ENCODE measurements around the gene NOC4L. TPM values are rescaled to one million over a fixed set of nuclear protein-coding genes. Genes with fewer than 3 reads are reported as not detected.
A peak's percentile ranks its signal among the peaks of the same experiment; 100 is the strongest.

NOC4L gene
- total RNA-seq, 3 donors from 2014 or later: 85.3 to 92.5 (median 89.0) TPM

DNA sequence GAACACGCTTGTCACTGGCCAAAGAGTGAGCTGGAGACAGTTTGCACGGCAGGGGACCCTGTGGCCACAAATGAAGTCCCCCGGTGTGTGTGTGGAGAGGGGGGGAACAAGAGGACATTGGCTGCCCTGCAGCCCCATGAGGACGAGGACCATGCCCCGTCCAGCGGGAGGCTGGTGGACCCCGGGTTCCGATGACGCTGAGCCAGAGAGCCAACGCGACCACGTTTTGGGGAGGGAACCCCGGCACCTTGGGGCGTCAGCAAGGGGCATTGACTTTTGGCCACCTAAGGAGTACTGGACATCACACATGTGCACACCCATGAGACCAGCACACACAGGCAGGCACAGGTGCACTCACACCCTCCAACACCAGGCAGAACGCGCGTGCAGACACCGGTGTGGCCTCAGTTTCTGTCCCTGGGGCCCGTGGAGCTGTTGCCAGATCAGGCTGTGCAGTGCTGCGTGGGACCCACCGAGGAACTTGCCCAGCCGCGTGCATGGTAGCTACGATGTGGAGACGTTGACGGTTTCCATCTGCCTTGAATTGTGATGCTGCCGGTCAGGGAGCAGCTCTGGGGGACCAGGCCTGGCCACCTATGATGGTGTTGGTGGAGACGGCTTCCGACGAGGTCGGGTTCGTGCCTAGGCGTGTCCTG is 26.5 kb downstream of the NOC4L start:
- no peak overlapping the region for H3K4me3 Mint-ChIP-seq
- ATAC-seq (no peak), DNase-seq (no peak)
- no peaks in the 10 kb centered on the region for H3K9me3 Mint-ChIP-seq
- no peaks in the 10 kb centered on the region for H3K36me3 Mint-ChIP-seq (ENCODE audit: insufficient read depth)
- peaks cover 7% of the 10 kb centered on the region for H3K27me3 Mint-ChIP-seq (ENCODE audit: low read depth)
- H3K4me1 Mint-ChIP-seq (ENCODE audit: low read depth): peaks cover 23% of the 10 kb centered on the region

DNA sequence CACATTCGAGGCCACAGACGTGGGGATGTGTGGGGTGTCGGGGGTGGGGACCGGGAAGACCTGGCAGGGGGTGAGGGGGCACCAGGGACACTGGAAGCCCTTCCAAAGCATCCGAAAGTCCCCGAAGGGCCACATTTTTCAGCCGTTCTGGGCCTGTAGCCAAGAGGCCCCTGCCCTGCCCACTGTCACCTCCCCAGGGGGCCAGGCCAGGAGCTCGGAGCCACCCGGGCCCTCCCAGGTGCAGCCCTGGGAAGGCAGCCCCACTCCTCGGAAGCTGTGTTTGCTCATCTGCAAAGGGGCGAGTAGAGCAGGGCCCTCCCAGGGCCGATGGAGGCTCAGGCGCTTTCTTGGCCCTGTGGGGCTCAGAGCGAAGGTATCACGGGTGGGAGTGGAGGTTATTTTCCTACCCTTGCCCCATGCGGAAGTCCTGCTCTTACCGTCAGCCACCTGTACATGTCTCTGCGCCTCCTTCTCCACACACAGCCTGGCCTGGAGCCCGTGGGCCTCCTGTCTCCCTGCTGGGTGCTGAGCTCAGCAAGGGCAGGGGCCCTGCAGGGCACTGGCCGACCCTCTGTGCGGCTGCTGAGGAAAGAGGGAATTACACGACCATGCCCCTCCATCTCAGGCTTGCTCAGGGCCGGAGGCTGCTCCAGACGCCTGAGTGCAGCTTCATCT is 27.2 kb downstream of the NOC4L start:
- H3K27me3 Mint-ChIP-seq (ENCODE audit: low read depth): peaks cover 7% of the 10 kb centered on the region
- ATAC-seq: no peak
- no peaks in the 10 kb centered on the region for H3K36me3 Mint-ChIP-seq (ENCODE audit: insufficient read depth)
- no peak for DNase-seq
- no peak overlapping the region for H3K4me3 Mint-ChIP-seq
- H3K4me1 Mint-ChIP-seq (ENCODE audit: low read depth): peaks cover 23% of the 10 kb centered on the region
- no peaks in the 10 kb centered on the region for H3K9me3 Mint-ChIP-seq

DNA sequence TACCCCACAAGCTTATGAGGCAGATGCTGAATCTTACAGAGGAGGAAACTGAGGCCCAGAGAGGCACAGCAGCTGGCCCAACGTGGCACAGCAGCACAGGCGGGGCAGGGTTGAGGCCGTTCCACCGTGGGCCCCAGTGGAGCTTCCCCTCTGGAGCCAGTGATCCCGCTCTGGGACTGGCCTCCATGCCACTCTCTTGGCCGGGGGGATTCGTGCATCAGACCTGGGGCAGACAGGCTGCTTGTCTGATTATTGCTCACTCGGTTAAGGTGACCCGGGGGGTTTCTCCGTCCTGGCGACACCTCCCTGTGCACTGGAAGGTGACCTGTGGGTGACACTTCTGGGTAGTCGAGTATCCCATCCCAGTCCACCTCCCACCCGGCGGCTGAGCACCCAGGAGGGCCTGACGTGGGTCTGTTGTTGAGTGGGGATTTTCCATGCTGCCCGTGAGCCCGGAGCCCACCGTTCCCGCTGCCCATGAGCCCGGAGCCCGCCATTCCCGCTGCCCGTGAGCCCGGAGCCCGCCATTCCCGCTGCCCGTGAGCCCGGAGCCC is 27.8 kb downstream of the NOC4L start:
- Mint-ChIP-seq H3K4me3 (no peak overlapping the region), H3K36me3 (ENCODE audit: insufficient read depth) (no peaks in the 10 kb centered on the region), H3K4me1 (ENCODE audit: low read depth) (peaks cover 23% of the 10 kb centered on the region), H3K9me3 (no peaks in the 10 kb centered on the region), H3K27me3 (ENCODE audit: low read depth) (peaks cover 7% of the 10 kb centered on the region)
- no peak for ATAC-seq
- no peak for DNase-seq

DNA sequence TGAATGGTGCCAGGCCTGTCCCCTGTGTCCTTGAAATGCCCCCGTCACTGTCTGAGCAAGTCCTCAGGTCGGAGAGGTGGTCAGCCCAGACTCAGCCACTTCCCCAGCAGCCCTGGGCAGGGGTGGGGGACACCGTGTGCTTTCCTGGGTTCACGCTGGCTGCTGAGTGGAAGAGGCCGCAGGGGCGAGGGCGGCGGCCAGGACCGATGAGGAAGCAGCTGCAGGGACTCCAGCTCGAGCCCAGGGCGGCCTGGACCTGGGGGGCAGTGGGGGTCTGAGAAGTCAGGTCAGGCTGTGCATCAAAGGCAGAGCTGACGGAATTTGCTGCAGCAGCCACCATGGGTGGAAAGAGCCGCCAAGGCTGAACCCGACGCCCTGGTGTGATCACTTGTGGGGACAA is 28.4 kb downstream of the NOC4L start:
- DNase-seq (no peak), ATAC-seq (no peak)
- peaks cover 7% of the 10 kb centered on the region for H3K27me3 Mint-ChIP-seq (ENCODE audit: low read depth)
- H3K9me3 Mint-ChIP-seq: no peaks in the 10 kb centered on the region
- no peak overlapping the region for H3K4me3 Mint-ChIP-seq
- no peaks in the 10 kb centered on the region for H3K36me3 Mint-ChIP-seq (ENCODE audit: insufficient read depth)
- peaks cover 22% of the 10 kb centered on the region for H3K4me1 Mint-ChIP-seq (ENCODE audit: low read depth)

DNA sequence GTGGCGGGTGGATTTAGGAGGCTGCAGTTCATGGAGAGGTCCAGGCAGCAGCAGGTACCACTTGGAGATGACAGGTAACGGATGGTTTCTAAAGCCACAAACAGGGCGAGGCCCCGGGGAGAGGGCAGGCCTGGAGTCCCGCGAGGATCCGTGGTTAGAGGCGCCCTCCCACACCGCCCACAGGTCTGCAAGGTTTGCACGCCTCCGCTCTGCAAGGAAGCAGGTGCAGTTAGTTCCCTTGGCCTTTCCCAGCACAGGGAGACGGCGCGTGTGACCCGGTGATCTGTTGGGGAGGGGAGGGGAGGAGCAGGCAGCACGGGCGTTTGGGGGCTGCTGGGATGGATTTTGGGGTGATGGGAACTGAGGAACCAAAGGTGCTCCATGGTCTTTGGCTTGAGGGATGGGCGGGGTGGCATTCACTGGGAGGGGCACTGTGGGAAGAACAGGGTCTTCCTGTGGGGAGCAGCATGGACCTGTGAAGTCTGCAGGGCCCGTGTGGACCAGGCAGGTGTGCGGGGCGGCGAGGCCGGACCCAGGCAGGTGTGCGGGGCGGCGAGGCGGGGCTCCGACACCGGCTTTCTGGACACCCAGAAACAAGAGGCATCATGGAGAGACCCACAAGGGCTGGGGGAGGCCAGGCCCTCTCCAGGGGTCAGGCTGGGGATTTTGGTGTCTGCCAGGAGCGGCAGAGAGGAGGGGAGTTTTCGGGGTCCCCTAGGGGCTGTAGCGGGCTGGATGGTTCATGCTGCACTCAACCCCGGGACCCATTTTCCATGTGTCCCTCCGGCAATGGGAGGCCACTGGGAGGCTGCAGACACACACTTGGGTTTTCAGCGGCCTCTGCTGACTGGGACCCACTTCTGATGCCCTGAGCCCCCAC is 29.1 kb downstream of the NOC4L start:
- DNase-seq (no peak), ATAC-seq (no peak)
- Mint-ChIP-seq H3K4me1 (ENCODE audit: low read depth) (peaks cover 21% of the 10 kb centered on the region), H3K36me3 (ENCODE audit: insufficient read depth) (no peaks in the 10 kb centered on the region), H3K27me3 (ENCODE audit: low read depth) (peaks cover 7% of the 10 kb centered on the region), H3K9me3 (no peaks in the 10 kb centered on the region), H3K4me3 (peak overlapping the region; percentile 24)

DNA sequence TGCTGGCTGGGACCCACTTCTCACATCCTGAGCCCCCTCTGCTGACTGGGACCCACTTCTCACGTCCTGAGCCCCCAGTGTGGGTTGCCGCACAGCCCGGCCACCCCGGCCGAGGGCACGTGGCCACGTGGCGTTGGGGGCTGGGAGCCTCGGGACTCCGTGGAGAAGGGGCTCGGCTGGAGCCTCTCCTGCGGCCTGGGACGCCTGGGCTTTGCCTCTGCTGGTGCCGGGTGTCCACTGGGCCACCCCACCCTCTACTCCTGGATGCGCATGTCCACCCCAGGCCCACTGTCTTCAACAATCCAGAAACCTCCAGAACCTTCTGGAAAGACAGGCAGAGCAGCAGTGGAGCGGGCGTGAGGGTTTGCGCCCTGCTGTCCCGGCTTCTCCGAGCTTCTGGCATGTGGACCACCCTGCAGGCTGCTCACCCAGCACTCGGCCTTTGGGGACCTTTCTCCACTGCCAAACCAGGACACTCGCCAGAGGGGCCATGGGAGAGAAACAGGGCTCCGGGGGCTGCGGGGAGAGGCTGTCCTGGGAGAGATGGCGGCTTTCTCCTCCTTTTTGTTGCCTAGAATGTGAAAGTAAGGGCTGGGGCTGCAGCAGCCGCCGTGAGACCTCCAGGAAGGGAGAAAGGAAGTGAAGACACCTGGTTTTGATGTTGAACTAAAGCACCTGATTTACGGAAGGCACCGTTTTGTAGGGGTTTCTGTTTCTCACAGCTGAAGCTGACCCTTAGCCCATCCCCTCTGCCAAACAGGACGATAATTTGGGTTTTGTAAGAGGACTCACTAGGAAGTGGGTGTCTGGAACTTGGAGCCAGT is 30.0 kb downstream of the NOC4L start:
- Mint-ChIP-seq H3K9me3 (no peaks in the 10 kb centered on the region), H3K27me3 (ENCODE audit: low read depth) (peaks cover 7% of the 10 kb centered on the region), H3K4me3 (no peak overlapping the region), H3K36me3 (ENCODE audit: insufficient read depth) (no peaks in the 10 kb centered on the region), H3K4me1 (ENCODE audit: low read depth) (peaks cover 29% of the 10 kb centered on the region)
- no peak for ATAC-seq
- no peak for DNase-seq

DNA sequence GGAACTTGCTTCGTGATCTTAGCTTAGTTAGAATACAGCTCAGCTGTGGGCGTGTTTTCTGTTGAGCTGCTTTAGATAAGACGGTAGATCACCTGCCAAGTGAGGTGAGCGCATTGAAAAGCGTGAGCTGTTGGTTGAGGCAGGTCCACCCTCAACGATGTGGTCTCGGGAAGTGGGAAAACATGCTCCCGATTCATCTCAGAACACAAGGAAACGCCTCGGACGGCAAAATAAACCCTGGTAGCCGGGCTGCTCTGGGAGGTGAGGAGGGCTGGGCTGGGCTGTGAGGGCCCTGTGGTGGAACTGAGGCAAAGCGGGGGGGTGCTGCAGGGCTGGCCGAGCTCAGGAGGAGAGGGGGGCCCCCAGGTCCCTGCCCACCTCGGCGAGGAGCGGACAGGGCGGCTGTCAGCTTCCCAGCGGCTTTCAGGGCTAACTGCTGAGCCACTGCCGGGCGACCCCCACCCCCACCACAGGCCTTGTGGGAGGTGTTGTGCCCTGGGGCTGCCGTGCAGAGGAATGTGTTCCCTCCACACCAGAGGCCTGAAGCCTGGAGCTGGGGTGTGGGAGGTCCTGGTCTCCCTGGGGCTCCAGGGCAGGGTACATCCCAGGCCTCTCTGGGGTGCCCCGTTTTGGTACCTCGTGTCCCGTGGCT is 30.7 kb downstream of the NOC4L start:
- Mint-ChIP-seq H3K27me3 (ENCODE audit: low read depth) (peaks cover 7% of the 10 kb centered on the region), H3K4me3 (no peak overlapping the region), H3K36me3 (ENCODE audit: insufficient read depth) (no peaks in the 10 kb centered on the region), H3K9me3 (no peaks in the 10 kb centered on the region), H3K4me1 (ENCODE audit: low read depth) (peaks cover 35% of the 10 kb centered on the region)
- ATAC-seq: no peak
- no peak for DNase-seq

DNA sequence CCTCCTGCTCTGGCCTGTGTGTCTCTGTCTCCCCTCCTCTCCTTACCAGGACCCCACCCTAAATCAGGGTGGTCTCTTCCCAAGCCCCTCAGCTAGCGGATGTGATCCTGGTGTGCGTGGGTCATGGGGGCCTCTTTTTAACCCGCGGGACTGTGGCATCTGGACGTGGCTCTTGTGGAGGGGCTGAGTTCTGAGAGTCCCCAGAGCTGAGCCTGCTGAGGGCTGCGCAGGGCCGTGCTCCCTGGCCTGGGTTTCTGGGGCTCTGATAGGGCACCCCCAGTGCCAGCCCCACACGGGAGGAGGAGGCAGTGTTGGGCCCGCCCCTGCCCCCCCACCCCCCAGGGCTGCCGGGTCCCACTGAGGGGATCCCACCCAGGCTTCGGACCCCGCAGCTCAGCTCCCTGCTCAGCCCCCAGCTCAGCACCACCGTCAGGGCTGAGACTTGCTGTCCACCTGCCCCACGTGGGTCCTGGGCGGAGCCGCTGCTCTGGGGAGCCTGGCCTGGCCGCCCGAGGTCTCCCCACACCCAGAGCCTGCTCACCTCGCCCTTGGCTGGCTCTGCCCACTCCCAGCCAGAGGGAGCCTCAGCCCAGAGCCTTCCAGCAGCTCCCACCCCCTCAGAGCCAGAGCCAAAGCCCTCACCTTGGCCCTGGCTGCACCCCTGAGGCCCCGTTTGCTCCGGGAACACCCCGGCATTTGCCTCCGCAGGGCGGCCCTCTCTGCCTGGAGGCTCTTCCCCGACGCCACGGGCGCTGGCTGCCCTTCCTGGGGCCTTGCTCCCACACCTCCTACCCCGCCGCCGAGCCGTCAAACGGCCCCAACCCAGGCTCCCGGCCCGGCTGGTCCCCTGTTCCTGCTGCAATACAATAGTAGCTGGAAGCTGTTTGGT is 31.5 kb downstream of the NOC4L start:
- Mint-ChIP-seq H3K36me3 (ENCODE audit: insufficient read depth) (no peaks in the 10 kb centered on the region), H3K4me3 (no peak overlapping the region), H3K9me3 (no peaks in the 10 kb centered on the region), H3K27me3 (ENCODE audit: low read depth) (peaks cover 7% of the 10 kb centered on the region), H3K4me1 (ENCODE audit: low read depth) (peaks cover 38% of the 10 kb centered on the region)
- ATAC-seq (no peak), DNase-seq (no peak)

DNA sequence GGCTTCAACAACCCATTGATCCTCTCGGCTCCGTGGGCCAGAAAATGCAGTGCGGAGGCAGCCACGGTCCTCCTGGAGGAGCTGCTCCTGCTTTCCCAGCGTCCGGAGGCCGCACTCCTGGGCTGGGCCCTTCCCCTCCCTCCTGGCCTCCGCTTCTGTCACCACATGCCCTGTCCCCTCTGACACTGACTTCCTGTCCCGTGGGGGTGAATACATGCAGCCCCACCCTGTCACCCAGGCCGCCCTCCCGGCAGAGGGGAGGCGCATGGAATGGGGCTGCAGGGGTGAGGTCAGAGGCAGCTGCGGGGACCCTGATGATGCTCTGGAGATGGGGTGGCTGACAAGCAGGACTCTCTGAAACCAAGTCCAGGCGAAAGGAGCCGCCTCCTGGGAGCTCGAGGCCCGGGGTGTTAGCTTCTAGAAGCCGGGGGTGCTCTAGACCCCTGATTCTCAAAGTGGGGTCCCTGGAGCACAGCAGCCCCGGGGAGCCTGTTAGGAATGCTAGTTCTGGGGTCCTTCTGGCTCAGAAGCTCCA is 32.2 kb downstream of the NOC4L start:
- DNase-seq: no peak
- ATAC-seq: no peak
- Mint-ChIP-seq H3K4me1 (ENCODE audit: low read depth) (peaks cover 38% of the 10 kb centered on the region), H3K27me3 (ENCODE audit: low read depth) (peaks cover 7% of the 10 kb centered on the region), H3K4me3 (no peak overlapping the region), H3K36me3 (ENCODE audit: insufficient read depth) (no peaks in the 10 kb centered on the region), H3K9me3 (no peaks in the 10 kb centered on the region)

DNA sequence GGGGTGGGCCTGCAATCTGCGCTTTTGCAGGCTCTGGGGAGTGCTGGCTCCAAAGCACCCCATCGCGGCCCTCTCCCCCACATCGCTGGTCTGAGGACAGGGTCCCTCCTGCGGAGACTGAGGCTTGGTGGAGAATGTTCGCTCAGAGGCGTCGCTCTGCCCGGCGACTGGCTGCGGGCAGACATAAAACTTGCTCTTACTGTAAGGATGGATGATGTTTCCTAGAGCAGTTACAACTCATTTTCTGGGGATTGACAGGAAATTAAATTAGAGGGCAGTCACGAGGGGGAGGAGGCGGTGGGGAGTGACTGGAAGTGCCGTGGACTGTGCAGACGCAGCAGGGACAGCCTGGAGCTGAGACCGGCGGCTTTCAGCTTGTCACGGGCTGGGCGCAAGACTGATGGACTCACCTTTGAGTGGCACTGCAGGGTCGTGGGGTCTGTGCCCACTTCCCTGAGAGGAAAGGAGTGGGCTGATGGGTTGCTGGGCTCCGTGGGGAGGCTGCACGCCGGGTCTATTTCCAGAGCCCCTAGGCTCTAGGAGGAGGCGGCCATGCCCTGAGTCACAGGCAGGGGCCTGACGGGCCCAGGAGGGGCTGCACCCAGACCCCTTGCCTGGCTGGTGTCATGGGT is 32.8 kb downstream of the NOC4L start:
- ATAC-seq (no peak), DNase-seq (no peak)
- no peaks in the 10 kb centered on the region for H3K9me3 Mint-ChIP-seq
- H3K4me1 Mint-ChIP-seq (ENCODE audit: low read depth): peaks cover 38% of the 10 kb centered on the region
- H3K36me3 Mint-ChIP-seq (ENCODE audit: insufficient read depth): no peaks in the 10 kb centered on the region
- H3K4me3 Mint-ChIP-seq: no peak overlapping the region
- H3K27me3 Mint-ChIP-seq (ENCODE audit: low read depth): peaks cover 7% of the 10 kb centered on the region

DNA sequence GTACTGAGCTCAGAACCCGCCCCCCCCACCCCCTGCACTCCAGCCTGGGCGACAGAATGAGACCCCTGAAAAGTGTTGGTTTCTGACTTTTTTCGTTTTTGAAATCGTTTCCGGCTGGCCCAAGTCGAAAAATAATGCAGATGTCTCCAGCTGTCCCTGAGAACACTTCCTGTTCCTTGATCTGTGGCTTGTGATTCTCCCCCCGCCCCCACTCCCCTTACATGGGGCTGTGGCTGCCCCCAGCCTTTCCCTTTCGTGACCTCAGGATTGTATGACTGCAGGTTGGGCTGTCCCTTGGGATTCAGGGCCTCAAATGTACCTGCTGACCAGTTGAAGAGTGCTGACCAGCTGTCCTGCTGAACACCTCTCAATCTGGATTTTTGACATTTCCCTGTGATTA is 34.1 kb downstream of the NOC4L start:
- DNase-seq (no peak), ATAC-seq (no peak)
- H3K4me1 Mint-ChIP-seq (ENCODE audit: low read depth): peaks cover 35% of the 10 kb centered on the region
- H3K9me3 Mint-ChIP-seq: no peaks in the 10 kb centered on the region
- peaks cover 2% of the 10 kb centered on the region for H3K27me3 Mint-ChIP-seq (ENCODE audit: low read depth)
- peak overlapping the region; percentile 74 for H3K4me3 Mint-ChIP-seq
- H3K36me3 Mint-ChIP-seq (ENCODE audit: insufficient read depth): no peaks in the 10 kb centered on the region

DNA sequence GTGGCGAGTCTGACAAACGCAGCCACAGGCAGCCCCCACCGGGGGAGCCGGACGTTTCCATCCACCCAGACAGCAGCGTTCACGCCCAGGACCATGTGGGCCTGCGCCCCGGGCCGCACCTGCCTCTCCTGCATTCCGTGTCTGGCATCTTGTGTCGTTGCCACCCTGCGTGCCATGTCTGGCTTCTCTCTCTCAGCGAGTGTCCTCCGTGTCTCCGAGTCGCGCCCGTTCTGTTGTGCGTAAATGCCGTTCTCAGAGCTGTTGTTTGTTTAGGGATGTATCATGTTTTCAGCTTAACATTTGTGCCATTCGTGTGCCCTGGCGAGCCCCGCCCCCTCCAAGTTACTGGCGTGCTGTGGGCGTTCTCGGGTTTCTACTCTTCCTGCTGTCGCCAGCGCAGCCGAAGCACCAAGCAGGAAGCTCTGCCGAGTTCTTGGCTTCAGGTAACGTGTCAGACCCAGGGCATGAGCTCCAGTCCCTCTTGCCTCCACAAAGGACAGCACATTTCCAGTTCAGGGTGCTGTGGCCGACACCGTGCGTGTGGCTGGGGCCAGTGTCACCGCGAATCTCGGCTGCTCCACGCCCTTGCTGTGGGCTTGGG is 34.6 kb downstream of the NOC4L start:
- Mint-ChIP-seq H3K4me1 (ENCODE audit: low read depth) (peaks cover 33% of the 10 kb centered on the region), H3K36me3 (ENCODE audit: insufficient read depth) (no peaks in the 10 kb centered on the region), H3K9me3 (no peaks in the 10 kb centered on the region), H3K4me3 (peak overlapping the region; percentile 74), H3K27me3 (ENCODE audit: low read depth) (peaks cover 2% of the 10 kb centered on the region)
- DNase-seq (peak; percentile 35), ATAC-seq (peak; percentile 45 to 68)
